ENCODE measurements around the gene VPS37B. TPM values are rescaled to one million over a fixed set of nuclear protein-coding genes. Genes with fewer than 3 reads are reported as not detected.
"Not testable (repeated sequence)": the region's sequence is repeated elsewhere in the genome, so short reads cannot be mapped to it uniquely, and the experiment has no call there.

VPS37B gene
- total and polyA plus RNA-seq, 5 experiments from 2014 or later: 15.2 to 37.2 (median 19.4) TPM

DNA sequence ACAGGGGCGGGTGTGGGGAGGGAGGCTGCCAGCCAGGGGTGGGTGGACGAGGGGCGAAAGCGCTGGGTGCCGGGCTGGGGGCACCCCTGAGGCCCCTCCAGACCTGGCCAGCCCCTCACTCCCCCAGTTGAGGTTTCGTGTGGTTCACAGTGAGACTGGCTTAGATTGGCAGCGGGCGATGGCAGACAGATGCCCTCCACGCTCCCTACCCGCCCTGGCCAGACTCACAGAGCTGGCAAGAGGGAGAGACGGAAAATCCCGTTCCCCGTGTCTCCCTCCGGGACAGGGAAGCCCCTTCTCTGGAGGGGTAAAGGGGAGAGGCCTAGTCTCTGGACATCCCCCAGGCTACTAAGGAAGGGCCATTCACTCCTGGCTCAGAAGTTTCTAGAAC, 33.2 kb upstream of the VPS37B start:
- no peak overlapping the region for H3K27ac Mint-ChIP-seq
- no peaks in the 10 kb centered on the region for H3K36me3 Mint-ChIP-seq
- H3K9me3 Mint-ChIP-seq: no peaks in the 10 kb centered on the region
- POLR2A ChIA-PET: no interaction called here
- H3K4me3 Mint-ChIP-seq: no peak overlapping the region
- ATAC-seq (no peak), DNase-seq (no peak)
- no peaks in the 10 kb centered on the region for H3K27me3 Mint-ChIP-seq
- H3K4me1 Mint-ChIP-seq: peaks cover 0 to 19% (median 2%) of the 10 kb centered on the region in 4 donors

DNA sequence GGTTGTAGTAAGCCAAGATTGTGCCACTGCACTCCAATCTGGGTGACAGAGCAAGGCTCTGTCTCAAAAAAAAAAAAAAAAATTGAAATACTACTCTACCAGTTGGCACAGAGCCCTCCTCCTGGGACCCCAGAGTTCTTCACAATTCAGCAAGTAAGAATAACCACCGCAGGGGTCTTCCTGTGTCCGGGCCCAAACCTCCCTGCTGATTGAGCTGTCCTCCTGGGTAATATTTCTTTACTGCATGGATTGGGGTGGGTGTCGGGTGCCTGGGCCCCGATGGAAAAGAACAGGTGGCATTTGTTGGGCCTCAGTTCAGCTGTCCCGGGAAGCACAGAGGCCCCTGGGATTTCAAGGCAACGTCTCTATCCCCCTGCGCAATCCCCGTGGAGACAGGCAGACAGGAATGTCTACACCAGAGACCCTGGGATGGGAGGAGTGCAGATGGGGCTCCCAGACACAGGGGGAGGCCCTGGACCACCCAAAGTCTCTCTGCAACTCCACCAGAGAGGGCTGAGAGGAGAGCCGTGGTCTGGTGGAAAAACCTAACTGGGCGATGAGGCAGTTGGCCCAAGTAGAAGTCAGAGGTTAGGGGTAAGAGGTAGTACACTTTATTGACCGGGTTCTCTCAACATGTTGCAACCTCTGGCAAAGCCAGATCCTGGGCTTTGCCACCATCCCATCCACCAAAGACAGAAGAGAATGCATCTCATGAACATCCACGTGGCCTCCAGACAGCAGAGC, 32.7 kb upstream of the VPS37B start:
- DNase-seq (no peak), ATAC-seq (no peak)
- Mint-ChIP-seq H3K27ac (peak overlapping the region in 1 of 10 donors; percentile 22), H3K9me3 (no peaks in the 10 kb centered on the region), H3K27me3 (no peaks in the 10 kb centered on the region), H3K36me3 (no peaks in the 10 kb centered on the region), H3K4me3 (no peak overlapping the region), H3K4me1 (peaks cover 0 to 19% (median 2%) of the 10 kb centered on the region in 4 donors)
- POLR2A ChIA-PET: no interaction called here

DNA sequence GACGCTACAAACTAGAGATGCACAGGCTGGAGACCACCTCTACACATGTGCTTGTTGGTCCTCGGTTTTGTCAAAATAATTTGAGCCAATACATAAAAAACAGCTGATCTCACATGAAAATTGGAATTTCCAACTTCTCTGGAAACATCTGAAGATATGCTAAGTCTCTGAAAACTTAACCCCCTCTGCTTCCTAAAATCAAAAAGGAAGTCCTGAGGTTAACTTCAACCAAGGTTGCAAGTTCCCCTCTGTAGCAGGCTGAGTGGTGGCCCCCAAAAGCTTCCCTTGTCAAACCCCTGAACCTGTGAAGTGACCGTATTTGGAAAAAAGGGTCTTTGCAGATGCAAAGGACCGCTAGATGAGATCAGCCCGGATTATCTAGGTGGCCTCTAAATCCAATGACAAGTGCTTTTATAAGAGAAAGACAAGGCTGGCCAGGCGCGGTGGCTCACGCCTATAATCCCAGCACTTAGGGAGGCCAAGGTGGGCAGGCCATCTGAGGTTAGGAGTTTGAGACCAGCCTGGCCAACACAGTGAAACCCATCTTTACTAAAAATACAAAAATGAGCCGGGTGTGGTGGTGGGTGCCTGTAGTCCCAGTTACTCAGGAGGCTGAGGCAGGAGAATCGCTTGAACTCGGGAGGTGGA, 32.0 kb upstream of the VPS37B start:
- ATAC-seq: no peak
- peaks cover 0 to 19% (median 2%) of the 10 kb centered on the region in 4 donors for H3K4me1 Mint-ChIP-seq
- no peaks in the 10 kb centered on the region for H3K36me3 Mint-ChIP-seq
- peak overlapping the region in 3 of 10 donors; percentile 22 to 79 (median 29) for H3K27ac Mint-ChIP-seq
- no peak overlapping the region for H3K4me3 Mint-ChIP-seq
- H3K27me3 Mint-ChIP-seq: no peaks in the 10 kb centered on the region
- H3K9me3 Mint-ChIP-seq: no peaks in the 10 kb centered on the region
- DNase-seq: no peak
- POLR2A ChIA-PET: interaction anchor here (0.6 to 0.7 kb wide), 2 partner anchors 35 to 39 kb away, joined by 3 to 4 read pairs; no protein-coding TSS in a partner anchor

DNA sequence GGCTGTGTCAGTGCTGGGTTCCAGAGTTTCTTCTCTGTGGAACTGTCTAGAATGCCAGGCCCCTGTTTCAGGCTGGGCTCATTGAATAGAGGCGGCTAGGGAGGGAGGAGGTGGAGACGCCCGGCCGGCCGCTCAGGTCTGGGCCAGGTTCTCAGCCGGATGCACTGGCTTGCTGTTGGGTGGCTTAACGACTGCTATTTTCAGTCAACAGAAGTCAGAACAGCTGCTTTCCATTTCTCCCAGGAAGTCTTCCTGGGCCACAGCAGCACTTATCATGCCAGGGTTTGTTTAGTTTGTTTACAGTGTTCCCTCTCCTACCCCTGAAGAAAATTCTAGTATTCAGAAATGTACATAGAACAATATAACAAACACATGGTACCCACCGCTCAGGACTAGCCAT, 26.0 kb upstream of the VPS37B start:
- ATAC-seq (no peak), DNase-seq (no peak)
- H3K27me3 Mint-ChIP-seq: no peaks in the 10 kb centered on the region
- no peak overlapping the region for H3K27ac Mint-ChIP-seq
- peaks cover 0 to 12% (median 0%) of the 10 kb centered on the region in 4 donors for H3K4me1 Mint-ChIP-seq
- H3K9me3 Mint-ChIP-seq: no peaks in the 10 kb centered on the region
- no peak overlapping the region for H3K4me3 Mint-ChIP-seq
- no peaks in the 10 kb centered on the region for H3K36me3 Mint-ChIP-seq
- POLR2A ChIA-PET: no interaction called here

DNA sequence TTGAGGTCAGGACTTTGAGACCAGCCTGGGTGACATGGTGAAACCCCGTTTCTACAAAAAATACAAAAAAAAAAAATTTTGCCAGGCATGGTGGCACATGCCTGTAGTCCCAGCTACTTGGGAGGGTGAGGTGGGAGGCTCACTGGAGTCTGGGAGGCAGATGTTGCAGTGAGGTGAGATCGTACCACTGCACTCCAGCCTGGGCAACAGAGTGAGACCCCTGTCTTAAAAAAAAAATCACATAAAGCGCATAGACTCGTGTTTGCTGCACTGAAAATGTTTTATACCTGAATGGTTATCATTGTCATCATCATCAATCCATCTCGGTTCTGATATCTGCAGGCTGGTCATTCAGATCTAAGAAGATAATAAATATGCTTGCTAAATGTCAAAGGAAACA, 24.8 kb upstream of the VPS37B start:
- Mint-ChIP-seq H3K27ac (no peak overlapping the region), H3K36me3 (no peaks in the 10 kb centered on the region), H3K4me3 (no peak overlapping the region), H3K27me3 (no peaks in the 10 kb centered on the region), H3K9me3 (no peaks in the 10 kb centered on the region), H3K4me1 (peaks cover 0 to 5% (median 0%) of the 10 kb centered on the region in 4 donors)
- DNase-seq (no peak), ATAC-seq (no peak)
- POLR2A ChIA-PET: interaction anchor here (1.1 kb wide), 1 partner anchor 24 kb away, joined by 4 read pairs; no protein-coding TSS in a partner anchor

DNA sequence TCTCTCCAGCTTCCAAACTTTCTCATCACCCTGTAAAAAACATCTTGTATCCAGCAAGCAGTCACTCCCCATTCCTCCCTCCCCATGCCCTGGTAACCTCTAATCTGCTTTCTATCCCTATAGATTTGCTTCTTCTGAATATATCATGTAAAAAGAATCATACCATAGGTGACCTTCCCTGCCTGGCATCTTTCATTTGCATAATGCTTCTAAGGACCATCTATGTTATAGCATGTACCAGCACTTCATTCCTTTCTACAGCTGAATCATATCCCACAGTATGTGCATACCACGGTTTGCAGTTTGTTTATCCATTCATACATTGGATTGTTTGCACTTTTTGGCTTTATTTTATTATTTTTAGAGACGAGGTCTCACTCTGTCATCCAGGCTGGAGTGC, 22.9 kb upstream of the VPS37B start:
- POLR2A ChIA-PET: no interaction called here
- DNase-seq (no peak), ATAC-seq (no peak)
- no peaks in the 10 kb centered on the region for H3K36me3 Mint-ChIP-seq
- peaks cover 0 to 5% (median 0%) of the 10 kb centered on the region in 4 donors for H3K4me1 Mint-ChIP-seq
- no peak overlapping the region for H3K4me3 Mint-ChIP-seq
- H3K27me3 Mint-ChIP-seq: no peaks in the 10 kb centered on the region
- H3K9me3 Mint-ChIP-seq: peaks cover 0 to 2% (median 0%) of the 10 kb centered on the region in 9 donors
- H3K27ac Mint-ChIP-seq: peak overlapping the region in 3 of 10 donors; percentile 5 to 35 (median 26)

DNA sequence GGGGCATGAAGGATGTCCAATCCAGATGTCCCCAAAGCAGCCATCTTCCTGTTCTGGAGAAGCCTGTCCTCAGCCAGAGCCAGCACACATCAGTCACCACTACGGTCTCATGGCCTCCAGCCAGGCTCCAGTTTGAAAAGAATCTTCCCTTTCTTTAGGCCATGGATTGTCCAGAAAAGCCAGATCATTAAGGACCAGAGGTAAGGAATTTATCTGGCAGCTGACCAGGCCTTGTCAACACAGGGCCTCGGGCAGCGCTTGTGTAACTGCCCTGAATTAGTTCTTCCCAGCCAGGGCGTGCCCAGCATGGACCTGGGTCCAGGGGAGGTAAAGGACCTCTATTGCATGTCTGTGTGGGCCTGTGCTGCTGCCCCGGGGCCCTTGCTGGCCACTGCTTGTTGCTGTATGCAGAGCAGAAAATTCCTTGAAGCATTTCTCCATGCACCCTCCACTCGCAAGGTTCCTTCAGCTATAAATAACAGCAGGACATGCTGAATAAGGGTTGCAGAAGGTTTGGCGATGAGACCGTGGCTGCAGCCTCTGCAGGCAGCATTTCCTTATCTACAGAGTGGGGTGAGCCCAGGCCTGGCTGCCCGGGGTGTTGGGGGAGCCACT, 21.7 kb upstream of the VPS37B start:
- no peak for ATAC-seq
- Mint-ChIP-seq H3K9me3 (peaks cover 0 to 2% (median 0%) of the 10 kb centered on the region in 9 donors), H3K4me3 (no peak overlapping the region), H3K27me3 (peaks cover 0 to under 1% (median 0%) of the 10 kb centered on the region in 5 donors), H3K4me1 (peaks cover 0 to 5% (median under 1%) of the 10 kb centered on the region in 4 donors), H3K27ac (peak overlapping the region in 1 of 10 donors; percentile 35), H3K36me3 (no peaks in the 10 kb centered on the region)
- no peak for DNase-seq
- POLR2A ChIA-PET: no interaction called here

DNA sequence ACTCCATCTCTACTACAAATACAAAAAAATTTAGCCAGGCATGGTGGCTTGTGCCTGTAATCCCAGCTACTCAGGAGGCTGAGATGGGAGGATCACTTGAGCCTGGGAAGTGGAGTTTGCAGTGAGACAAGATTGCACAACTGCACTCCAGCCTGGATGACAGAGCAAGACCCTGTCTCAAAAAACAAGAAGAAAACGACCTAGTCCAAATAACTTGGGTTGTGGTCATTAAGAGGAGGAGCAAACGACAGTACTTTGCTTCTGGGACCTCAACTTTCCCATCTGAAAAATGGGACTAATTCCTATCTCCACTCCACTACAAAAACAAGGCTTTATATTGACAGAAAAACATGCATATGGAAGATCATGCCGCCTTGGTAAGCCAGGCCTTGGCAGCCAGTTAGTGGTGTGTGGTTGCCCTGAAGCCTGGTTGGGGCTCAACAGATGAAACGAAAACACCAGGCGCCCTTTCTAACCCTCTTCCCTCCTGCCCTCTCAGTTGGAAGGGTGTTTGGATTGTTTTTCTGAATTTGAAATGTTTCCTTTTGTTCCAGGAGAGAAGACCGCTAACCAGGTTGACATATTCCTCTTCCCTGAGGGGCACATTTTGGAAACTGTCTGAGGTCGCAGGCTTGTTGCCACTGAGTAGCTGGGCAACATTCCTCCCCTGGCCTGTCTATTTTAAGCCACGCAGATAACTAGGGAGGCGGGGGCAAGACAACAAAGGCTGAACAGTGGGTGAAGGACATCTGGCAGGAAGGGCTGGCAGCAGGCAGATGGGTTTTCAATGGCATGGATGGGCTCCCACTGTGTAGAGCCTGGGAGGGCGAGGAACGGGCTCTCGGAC, 13.7 kb upstream of the VPS37B start:
- Mint-ChIP-seq H3K27ac (peak overlapping the region in 2 of 10 donors; percentile 4 to 27), H3K36me3 (no peaks in the 10 kb centered on the region), H3K4me3 (no peak overlapping the region), H3K27me3 (peaks cover 0 to 2% (median 0%) of the 10 kb centered on the region in 5 donors), H3K4me1 (peaks cover 0 to 3% (median 0%) of the 10 kb centered on the region in 4 donors), H3K9me3 (no peaks in the 10 kb centered on the region)
- no peak for DNase-seq
- ATAC-seq: no peak
- POLR2A ChIA-PET: no interaction called here

DNA sequence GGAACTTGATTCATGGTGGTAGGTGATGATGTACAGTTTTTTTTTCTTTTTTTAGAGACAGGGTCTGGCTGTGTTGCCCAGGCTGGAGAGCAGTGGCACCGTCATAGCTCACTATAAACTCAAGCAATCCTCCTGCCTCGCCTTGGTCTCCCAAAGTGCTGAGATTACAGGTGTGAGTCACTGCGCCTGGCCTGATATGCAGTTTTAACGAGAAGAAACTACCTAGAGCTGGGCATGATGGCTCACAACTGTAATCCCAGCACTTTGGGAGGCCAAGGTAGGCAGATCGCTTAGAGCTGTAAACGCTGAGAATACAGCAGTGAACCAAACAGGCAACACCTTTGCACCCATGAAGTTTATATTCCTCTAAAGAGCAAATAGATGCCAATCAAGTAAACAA, 13.0 kb upstream of the VPS37B start:
- Mint-ChIP-seq H3K4me3 (no peak overlapping the region), H3K9me3 (no peaks in the 10 kb centered on the region), H3K36me3 (no peaks in the 10 kb centered on the region), H3K4me1 (peaks cover 0 to 3% (median under 1%) of the 10 kb centered on the region in 4 donors), H3K27ac (peak overlapping the region in 1 of 10 donors; percentile 33), H3K27me3 (peaks cover 0 to 2% (median 0%) of the 10 kb centered on the region in 5 donors)
- DNase-seq: no peak
- POLR2A ChIA-PET: no interaction called here
- no peak for ATAC-seq

DNA sequence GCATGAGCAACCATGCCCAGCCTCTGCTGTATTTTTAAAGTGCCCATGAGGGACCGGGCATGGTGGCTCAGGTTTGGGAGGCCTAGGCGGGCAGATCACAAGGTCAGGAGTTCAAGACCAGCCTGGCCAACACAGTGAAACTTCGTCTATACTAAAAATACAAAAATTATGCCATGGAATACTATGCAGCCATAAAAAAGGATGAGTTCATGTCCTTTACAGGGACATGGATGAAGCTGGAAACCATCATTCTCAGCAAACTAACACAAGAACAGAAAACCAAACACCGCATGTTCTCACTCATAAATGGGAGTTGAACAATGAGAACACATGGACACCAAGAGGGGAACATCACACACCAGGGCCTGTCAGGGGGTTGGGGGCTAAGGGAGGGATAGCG, 9.3 kb upstream of the VPS37B start:
- H3K4me3 Mint-ChIP-seq, POLR2A ChIA-PET, H3K9me3 Mint-ChIP-seq, H3K36me3 Mint-ChIP-seq, H3K27ac Mint-ChIP-seq, ATAC-seq, DNase-seq, H3K27me3 Mint-ChIP-seq: not testable (repeated sequence)
- H3K4me1 Mint-ChIP-seq: peaks cover 3 to 30% (median 16%) of the 10 kb centered on the region in 4 donors

DNA sequence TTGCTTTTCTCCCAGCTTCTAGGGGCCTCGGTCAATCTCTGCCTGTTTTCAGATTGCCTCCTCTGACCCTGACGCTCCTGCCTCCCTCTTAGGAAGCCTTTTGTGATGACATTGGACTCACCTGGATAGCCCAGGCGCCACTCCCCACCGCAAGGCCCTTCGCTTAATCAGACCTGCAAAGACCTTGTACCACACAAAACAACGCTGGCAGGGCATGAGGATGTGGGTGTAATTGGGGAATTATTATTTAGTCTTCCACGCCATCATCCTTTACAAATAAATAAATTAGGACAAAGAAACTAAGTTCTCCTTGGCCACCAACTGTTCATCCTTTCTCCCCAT, 7.7 kb upstream of the VPS37B start:
- no peak for DNase-seq
- no peaks in the 10 kb centered on the region for H3K27me3 Mint-ChIP-seq
- peaks cover 3 to 45% (median 31%) of the 10 kb centered on the region in 4 donors for H3K4me1 Mint-ChIP-seq
- H3K9me3 Mint-ChIP-seq: no peaks in the 10 kb centered on the region
- H3K36me3 Mint-ChIP-seq: no peaks in the 10 kb centered on the region
- no peak overlapping the region for H3K4me3 Mint-ChIP-seq
- POLR2A ChIA-PET: interaction anchor here (0.8 to 1.3 kb wide), 3 partner anchors 11 to 68 kb away, joined by 3 to 4 read pairs (median 3); no protein-coding TSS in a partner anchor
- ATAC-seq: no peak
- peak overlapping the region in 5 of 10 donors; percentile 26 to 67 (median 47) for H3K27ac Mint-ChIP-seq
